T-cell (primary cell): ENCODE measurements around the gene DYNC2LI1. TPM values are rescaled to one million over a fixed set of nuclear protein-coding genes. Genes with fewer than 3 reads are reported as not detected.

Experiments
- ATAC-seq, 4 experiments: fragments of 200-7000 bp in 3 of 4; fragments of 150-1000 bp in 1 of 4; cut with Tn5 transposase; replicated peaks in 1 of 4; 1 replicate in 3 of 4; 2 replicates in 1 of 4; pipeline ENCODE4 v1.10.0; 2021; ENCODE audit warnings: moderate library complexity in 3 of 4, mild to moderate bottlenecking in 2 of 4, moderate number of reproducible peaks in 1 of 4
- CTCF ChIA-PET, 2 donors: fragments of 300-600 bp; sonication (Branson Sonifier 250); formaldehyde crosslinking; loops; one replicate each; lab custom pipeline; 2022; ENCODE audit warnings: antibody characterized with exemption in 2 of 2; lab: Charles Lee
- POLR2A ChIA-PET, 2 donors: fragments of 300-600 bp; sonication (Branson Sonifier 250); formaldehyde crosslinking; loops; one replicate each; lab custom pipeline; 2022; ENCODE audit warnings: antibody characterized with exemption in 2 of 2; lab: Charles Lee
- DNase-seq, 35 experiments: peaks; one replicate each; pipeline versions ENCODE4 v3.0.0 to v3.0.0-alpha.2; 2013 to 2023
- H3K27ac ChIP-seq: one replicate; pipeline ENCODE4 v1.5.1; 2013; ENCODE audit warnings: low read length
- H3K27me3 ChIP-seq, 2 experiments: replicated peaks in 1 of 2; 1 replicate in 1 of 2; 2 replicates in 1 of 2; pipeline versions ENCODE4 v1.6.1 to v1.7.0; 2013; ENCODE audit warnings: low read length in 1 of 2, mixed read lengths in 1 of 2; ENCODE audit not compliant: control insufficient read depth in 2 of 2, insufficient read depth in 2 of 2; ENCODE audit errors: extremely low read depth in 1 of 2
- H3K36me3 ChIP-seq, 2 donors: 1 replicate in 1 of 2; 2 replicates in 1 of 2; pipeline versions ENCODE4 v1.6.1 to v1.7.0; 2013; ENCODE audit warnings: low read length in 1 of 2; ENCODE audit not compliant: control insufficient read depth in 2 of 2, insufficient read depth in 1 of 2; ENCODE audit errors: extremely low read depth in 1 of 2
- H3K4me1 ChIP-seq, 2 experiments: 1 replicate in 1 of 2; 2 replicates in 1 of 2; pipeline versions ENCODE4 v1.6.1 to v1.7.0; 2013; ENCODE audit warnings: low read length in 2 of 2, mixed read lengths in 1 of 2; ENCODE audit not compliant: insufficient read depth in 2 of 2, control insufficient read depth in 1 of 2; ENCODE audit errors: extremely low read depth in 1 of 2
- H3K4me3 ChIP-seq, 2 donors: 1 replicate in 1 of 2; 2 replicates in 1 of 2; pipeline versions ENCODE4 v1.5.1 to v1.7.0; 2013; ENCODE audit warnings: mild to moderate bottlenecking in 2 of 2, low read length in 1 of 2, moderate library complexity in 1 of 2; ENCODE audit not compliant: control insufficient read depth in 1 of 2; ENCODE audit errors: extremely low read depth in 1 of 2
- H3K9me3 ChIP-seq: 2 replicates; pipeline ENCODE4 v1.7.0; 2013
- H3K27ac Mint-ChIP-seq, 2 donors: one replicate each; pipeline ENCODE4 v1.8.0; 2020 to 2021; ENCODE audit warnings: mild to moderate bottlenecking in 2 of 2, mixed read lengths in 2 of 2
- H3K27me3 Mint-ChIP-seq, 2 donors: one replicate each; pipeline ENCODE4 v1.8.0; 2021 to 2022; ENCODE audit warnings: mixed read lengths in 2 of 2
- H3K36me3 Mint-ChIP-seq: one replicate; pipeline ENCODE4 v1.8.0; 2021; ENCODE audit warnings: mixed read lengths
- H3K4me1 Mint-ChIP-seq, 3 donors: one replicate each; pipeline ENCODE4 v1.8.0; 2020 to 2022; ENCODE audit warnings: mixed read lengths in 3 of 3, mild to moderate bottlenecking in 1 of 3
- H3K4me3 Mint-ChIP-seq, 3 donors: one replicate each; pipeline ENCODE4 v1.8.0; 2020 to 2022; ENCODE audit warnings: mild to moderate bottlenecking in 3 of 3, mixed read lengths in 3 of 3, moderate library complexity in 3 of 3
- H3K9me3 Mint-ChIP-seq, 3 donors: one replicate each; pipeline ENCODE4 v1.8.0; 2020 to 2022; ENCODE audit warnings: mixed read lengths in 3 of 3
- WGBS: methylation state at CpG from one replicate; pipeline ENCODE4 v1.1.5; 2013; ENCODE audit warnings: missing lambda C conversion rate; ENCODE audit not compliant: insufficient coverage; 5-methylcytosine and 5-hydroxymethylcytosine counted together
- total RNA-seq, 35 experiments: library from RNA in 6 of 35; stranded (reverse) in 6 of 35; fragments of 120-200 nt in 1 of 35; gene quantifications; one replicate each; pipeline versions ENCODE4 v1.2.1 to v1.2.4 and lab custom pipeline; 2013 to 2026

The DYNC2LI1 gene
- total RNA-seq, 5 donors from 2014 or later (not counting 1 experiment from before 2014, with no cell fraction given) = 2.4 to 4.7 (median 3.7) TPM

DNA sequence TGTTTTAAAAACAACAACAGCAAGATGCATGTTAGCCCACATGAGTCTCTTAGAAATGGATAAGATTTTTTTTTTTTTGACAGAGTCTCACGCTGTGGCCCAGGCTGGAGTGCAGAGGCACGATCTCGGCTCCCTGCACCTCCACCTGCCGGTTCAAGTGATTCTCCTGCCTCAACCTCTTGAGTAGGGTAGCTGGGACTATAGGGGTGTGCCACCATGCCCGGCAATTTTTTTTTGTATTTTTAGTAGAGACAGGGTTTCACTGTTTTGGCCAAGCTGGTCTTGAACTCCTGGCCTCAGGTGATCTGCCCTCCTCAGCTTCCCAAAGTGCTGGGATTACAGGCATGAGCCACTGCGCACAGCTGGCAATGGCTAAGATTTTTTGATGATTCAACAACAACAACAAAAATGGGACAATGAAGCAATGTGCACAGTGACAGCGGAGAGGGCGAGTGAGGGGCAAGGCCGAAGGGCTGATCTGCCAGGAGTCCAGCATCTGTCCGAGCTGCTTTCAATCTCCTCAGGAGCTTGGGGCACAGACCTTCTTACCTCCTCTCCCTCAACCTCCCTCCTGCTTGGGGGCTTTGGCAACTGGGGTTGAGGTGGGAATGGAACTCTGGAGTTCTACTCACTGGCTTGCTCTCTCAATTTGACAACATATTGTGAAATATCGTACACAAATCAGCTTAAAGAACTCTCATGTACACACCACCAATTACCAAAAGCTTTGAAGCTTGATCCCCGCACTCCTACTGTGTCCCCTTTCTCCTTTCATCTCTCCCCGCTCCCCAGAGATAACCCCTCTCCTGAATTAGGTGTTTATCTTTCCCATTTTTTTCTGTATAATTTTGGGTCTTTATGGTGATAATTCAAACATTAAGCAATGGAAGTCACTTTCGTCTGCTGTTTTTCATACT, 68.4 kb downstream of the DYNC2LI1 start:
- Histone ChIP-seq H3K4me1 (no peaks in the 10 kb centered on the region), H3K27ac (no peak overlapping the region), H3K4me3 (no peak overlapping the region), H3K27me3 (peaks cover 0 to 30% of the 10 kb centered on the region in 2 experiments), H3K36me3 (no peaks in the 10 kb centered on the region), H3K9me3 (no peaks in the 10 kb centered on the region)
- no peak for ATAC-seq
- H3K4me3 Mint-ChIP-seq = no peak overlapping the region
- no peaks in the 10 kb centered on the region for H3K4me1 Mint-ChIP-seq
- no peaks in the 10 kb centered on the region for H3K9me3 Mint-ChIP-seq
- no peak overlapping the region for H3K27ac Mint-ChIP-seq
- ChIA-PET CTCF (no interaction called here), POLR2A (no interaction called here)
- H3K27me3 Mint-ChIP-seq = peaks cover 0 to 6% of the 10 kb centered on the region in 2 donors
- no peak for DNase-seq
- no peaks in the 10 kb centered on the region for H3K36me3 Mint-ChIP-seq
- 94% methylated on average over 8 of the region's 14 CpGs for WGBS

DNA sequence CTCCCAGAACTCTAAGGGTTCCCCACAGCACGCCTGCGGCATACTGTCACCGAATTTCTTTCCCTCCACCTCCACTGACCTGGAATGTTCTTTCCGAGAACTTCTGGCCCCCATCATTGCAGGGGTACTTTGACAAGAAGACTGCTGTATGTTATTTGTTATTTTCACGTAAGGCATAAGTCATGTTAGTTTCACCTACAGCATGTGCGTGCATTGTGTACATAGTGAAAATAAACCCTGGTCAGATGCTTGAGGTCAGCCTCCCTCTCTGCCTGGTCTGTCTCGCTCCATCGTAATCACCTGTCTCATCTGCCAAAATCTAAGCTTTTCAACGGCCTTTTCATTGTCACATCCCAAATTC, 69.0 kb downstream of the DYNC2LI1 start:
- Histone ChIP-seq H3K4me1 (no peaks in the 10 kb centered on the region), H3K9me3 (no peaks in the 10 kb centered on the region), H3K36me3 (no peaks in the 10 kb centered on the region), H3K4me3 (no peak overlapping the region), H3K27me3 (peaks cover 0 to 29% of the 10 kb centered on the region in 2 experiments), H3K27ac (no peak overlapping the region)
- ATAC-seq (no peak), DNase-seq (no peak)
- Mint-ChIP-seq H3K4me3 (no peak overlapping the region), H3K36me3 (no peaks in the 10 kb centered on the region), H3K27ac (no peak overlapping the region), H3K9me3 (no peaks in the 10 kb centered on the region), H3K27me3 (peaks cover 0 to 7% of the 10 kb centered on the region in 2 donors), H3K4me1 (no peaks in the 10 kb centered on the region)
- 80% methylated on average over 5 of the region's 9 CpGs for WGBS
- CTCF ChIA-PET = no interaction called here
- POLR2A ChIA-PET = no interaction called here

DNA sequence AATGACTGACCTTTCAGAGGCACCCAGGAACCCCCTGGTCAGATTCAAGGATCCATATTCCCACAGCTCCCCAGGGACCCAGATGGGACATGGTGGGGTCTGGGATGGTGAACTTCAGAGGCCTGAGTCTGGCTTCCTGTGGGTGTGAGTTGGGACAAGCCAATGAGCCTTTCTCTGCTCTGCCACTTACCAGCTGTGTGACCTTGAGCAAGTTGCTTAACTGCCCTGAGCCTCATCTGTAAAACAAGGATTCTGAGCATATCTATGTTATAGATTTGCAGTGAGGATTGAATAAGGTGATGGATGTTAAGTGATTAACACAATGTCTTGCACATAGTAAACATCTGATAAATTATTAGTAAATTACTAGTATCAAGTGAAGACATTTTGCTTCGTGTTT, 71.3 kb downstream of the DYNC2LI1 start:
- Histone ChIP-seq H3K27me3 (peaks cover 0 to 23% of the 10 kb centered on the region in 2 experiments), H3K4me3 (no peak overlapping the region), H3K36me3 (no peaks in the 10 kb centered on the region), H3K9me3 (no peaks in the 10 kb centered on the region), H3K4me1 (no peaks in the 10 kb centered on the region), H3K27ac (no peak overlapping the region)
- Mint-ChIP-seq H3K36me3 (no peaks in the 10 kb centered on the region), H3K4me1 (no peaks in the 10 kb centered on the region), H3K27ac (no peak overlapping the region), H3K9me3 (no peaks in the 10 kb centered on the region), H3K27me3 (peaks cover 0 to 8% of the 10 kb centered on the region in 2 donors), H3K4me3 (no peak overlapping the region)
- DNase-seq (no peak), ATAC-seq (no peak)
- no CpG with 5 or more reads among the region's 1 CpG for WGBS
- POLR2A ChIA-PET = interaction anchor here in 1 of 2 donors (0.6 kb wide), 1 partner anchor 15 kb away, joined by 3 read pairs; no protein-coding TSS in a partner anchor
- CTCF ChIA-PET = no interaction called here

DNA sequence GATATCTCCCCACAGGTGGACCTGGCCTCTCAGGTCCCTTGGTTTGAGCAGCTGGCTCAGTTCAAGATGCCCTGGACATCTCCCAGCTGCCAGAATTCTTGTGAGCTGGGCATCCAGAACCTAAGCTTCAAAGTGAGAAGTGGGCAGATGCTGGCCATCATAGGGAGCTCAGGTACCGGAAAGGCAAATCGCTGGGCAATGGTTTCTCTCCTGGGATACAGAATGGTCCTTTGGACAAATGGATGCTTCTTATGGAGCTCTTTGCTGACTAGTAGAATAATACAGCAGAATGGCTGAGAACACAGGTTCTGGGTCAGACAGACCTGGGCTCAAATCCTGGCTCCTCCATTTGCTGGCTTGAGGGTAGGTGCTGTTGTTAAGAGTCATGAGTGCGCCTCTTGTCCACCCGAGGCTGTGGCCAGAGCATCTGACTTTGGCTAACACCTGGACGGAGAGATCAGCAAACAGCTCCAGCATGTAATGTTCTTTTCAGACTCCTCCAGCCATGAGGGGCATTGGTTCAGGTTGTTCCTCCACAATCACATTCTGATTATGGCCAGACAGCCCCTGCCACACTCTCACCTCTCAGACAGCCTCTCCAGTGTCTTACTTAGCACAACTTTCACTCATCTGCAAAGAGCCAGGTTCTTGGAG, 72.4 kb downstream of the DYNC2LI1 start:
- H3K27ac ChIP-seq = no peak overlapping the region
- ChIA-PET CTCF (no interaction called here), POLR2A (no interaction called here)
- no peak for DNase-seq
- Mint-ChIP-seq H3K27ac (no peak overlapping the region), H3K4me3 (no peak overlapping the region), H3K9me3 (no peaks in the 10 kb centered on the region), H3K27me3 (peaks cover 4 to 10% of the 10 kb centered on the region in 2 donors), H3K36me3 (no peaks in the 10 kb centered on the region), H3K4me1 (no peaks in the 10 kb centered on the region)
- H3K36me3 ChIP-seq = no peaks in the 10 kb centered on the region
- no peaks in the 10 kb centered on the region for H3K4me1 ChIP-seq
- WGBS = 100% methylated on average over 5 of the region's 5 CpGs
- no peaks in the 10 kb centered on the region for H3K9me3 ChIP-seq
- no peak overlapping the region for H3K4me3 ChIP-seq
- no peak for ATAC-seq
- peaks cover 0 to 25% of the 10 kb centered on the region in 2 experiments for H3K27me3 ChIP-seq

DNA sequence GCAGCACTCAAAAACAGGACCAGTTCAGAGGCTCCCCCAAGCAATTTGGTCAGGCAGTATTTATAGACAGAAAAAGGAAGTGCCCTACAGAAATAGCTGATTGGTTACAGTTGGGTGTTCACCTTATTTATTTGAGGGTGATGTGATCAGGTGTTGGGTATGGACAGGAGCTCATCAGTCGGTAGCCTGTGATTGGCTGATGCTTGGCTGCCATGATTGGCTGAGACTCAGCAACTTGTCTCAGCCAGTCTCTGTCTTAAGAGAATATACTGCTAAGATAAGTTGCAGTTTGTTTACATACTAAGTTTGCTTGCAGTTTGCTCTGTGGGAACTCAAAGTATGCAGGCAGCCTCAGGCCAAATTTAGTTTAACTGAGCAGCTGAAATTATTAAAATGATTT, 74.4 kb downstream of the DYNC2LI1 start:
- ChIA-PET POLR2A (no interaction called here), CTCF (no interaction called here)
- no peaks in the 10 kb centered on the region for H3K9me3 ChIP-seq
- WGBS = 67% methylated on average over 1 of the region's 1 CpG
- H3K9me3 Mint-ChIP-seq = no peaks in the 10 kb centered on the region
- H3K4me3 ChIP-seq = no peak overlapping the region
- ATAC-seq (no peak), DNase-seq (no peak)
- no peaks in the 10 kb centered on the region for H3K4me1 ChIP-seq
- H3K27ac ChIP-seq = no peak overlapping the region
- peaks cover 0 to 32% of the 10 kb centered on the region in 2 experiments for H3K27me3 ChIP-seq
- H3K36me3 ChIP-seq = no peaks in the 10 kb centered on the region
- no peaks in the 10 kb centered on the region for H3K36me3 Mint-ChIP-seq
- no peaks in the 10 kb centered on the region for H3K4me1 Mint-ChIP-seq
- no peak overlapping the region for H3K4me3 Mint-ChIP-seq
- peaks cover 15 to 18% of the 10 kb centered on the region in 2 donors for H3K27me3 Mint-ChIP-seq
- H3K27ac Mint-ChIP-seq = no peak overlapping the region

DNA sequence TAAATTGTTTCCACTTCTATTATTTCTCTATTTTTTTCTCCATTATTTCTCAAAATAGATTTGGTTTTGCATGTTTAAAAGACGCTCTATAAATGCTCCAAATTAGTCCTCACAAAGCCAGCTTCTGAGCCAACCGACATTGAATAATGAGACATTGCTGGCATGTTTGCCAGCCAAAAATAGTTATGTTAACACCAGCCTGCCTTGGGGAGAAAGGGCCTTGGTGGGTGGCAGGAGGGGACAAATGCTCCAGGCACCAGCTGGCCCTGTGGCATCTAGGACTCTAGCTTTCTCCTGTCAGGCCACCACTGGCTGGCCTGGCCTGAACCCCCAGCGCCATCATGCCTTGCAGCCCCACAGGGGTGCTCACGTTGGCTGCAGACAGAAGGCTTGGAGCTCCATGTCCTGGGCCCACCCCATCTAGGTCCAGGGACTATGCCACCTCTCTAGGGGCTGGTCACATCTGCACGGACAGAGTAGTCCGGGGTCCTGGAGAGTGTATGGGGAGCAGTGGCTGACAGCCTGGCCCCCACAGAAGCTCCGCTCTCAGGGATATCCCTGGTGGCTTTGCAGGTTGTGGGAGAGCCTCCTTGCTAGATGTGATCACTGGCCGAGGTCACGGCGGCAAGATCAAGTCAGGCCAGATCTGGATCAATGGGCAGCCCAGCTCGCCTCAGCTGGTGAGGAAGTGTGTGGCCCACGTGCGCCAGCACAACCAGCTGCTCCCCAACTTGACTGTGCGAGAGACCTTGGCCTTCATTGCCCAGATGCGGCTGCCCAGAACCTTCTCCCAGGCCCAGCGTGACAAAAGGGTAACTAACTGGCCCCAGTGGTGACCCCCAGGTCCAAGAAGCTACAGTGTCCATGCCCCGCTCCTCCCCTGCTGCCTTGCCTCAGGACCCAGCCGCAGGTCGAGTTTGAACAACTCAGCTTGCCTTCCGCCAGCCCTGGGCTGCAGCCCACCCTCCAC, 77.5 kb downstream of the DYNC2LI1 start:
- Histone ChIP-seq H3K9me3 (no peaks in the 10 kb centered on the region), H3K27ac (no peak overlapping the region), H3K4me3 (no peak overlapping the region), H3K4me1 (no peaks in the 10 kb centered on the region), H3K36me3 (no peaks in the 10 kb centered on the region), H3K27me3 (peaks cover 0 to 40% of the 10 kb centered on the region in 2 experiments)
- Mint-ChIP-seq H3K4me3 (no peak overlapping the region), H3K27me3 (peaks cover 30 to 41% of the 10 kb centered on the region in 2 donors), H3K36me3 (no peaks in the 10 kb centered on the region), H3K27ac (no peak overlapping the region), H3K9me3 (no peaks in the 10 kb centered on the region), H3K4me1 (no peaks in the 10 kb centered on the region)
- POLR2A ChIA-PET = no interaction called here
- ATAC-seq (no peak), DNase-seq (no peak)
- WGBS = 86% methylated on average over 17 of the region's 20 CpGs
- CTCF ChIA-PET = no interaction called here
